Measurements from ENCODE around the gene FKBP1A. TPM values are rescaled to one million over a fixed set of nuclear protein-coding genes. Genes with fewer than 3 reads are reported as not detected.

Gene FKBP1A
- total and polyA plus RNA-seq, 2 of the 4 experiments (the other 2 are of a cell fraction), result 120 to 528 TPM

DNA sequence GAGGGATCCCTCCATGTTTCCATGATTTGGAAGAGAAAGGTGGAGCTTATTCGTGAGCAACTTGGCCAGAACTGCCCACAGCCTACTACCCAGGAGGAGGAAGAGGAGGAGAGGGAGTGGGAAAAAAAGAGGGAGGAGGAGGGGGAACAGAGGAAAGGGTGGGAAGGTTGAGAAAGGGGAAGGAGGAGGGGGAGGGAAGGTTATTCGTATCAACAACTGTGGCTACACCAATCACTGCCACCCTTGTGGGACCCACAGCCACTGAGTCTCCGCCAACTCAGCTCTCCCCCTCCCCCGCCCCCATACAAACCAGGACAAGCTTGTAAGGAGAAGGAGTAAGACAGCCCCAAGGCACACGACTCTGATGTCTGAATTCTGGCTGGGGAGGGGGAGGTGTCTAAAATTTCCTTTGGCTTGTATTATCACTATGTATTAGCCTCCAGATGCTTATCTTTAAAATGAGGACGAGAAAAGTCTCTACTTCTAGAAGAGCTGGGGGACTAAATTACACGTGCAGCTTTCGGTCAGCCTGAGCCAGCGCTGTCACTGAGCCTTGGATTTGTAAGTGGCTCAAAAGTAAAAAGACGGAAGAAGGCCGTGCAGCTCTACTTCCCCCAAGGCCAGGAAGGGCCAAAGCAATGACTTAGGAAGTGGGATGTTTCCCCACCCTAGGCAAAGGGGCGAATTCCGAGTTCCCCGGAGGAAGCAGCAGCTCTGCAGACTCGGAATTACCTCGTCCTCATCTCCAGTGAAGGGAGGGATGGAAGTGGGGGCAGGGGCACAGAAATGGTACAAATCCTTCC, 1.0 kb downstream of the FKBP1A start (continued):
- TF ChIP-seq, protein P1, sequence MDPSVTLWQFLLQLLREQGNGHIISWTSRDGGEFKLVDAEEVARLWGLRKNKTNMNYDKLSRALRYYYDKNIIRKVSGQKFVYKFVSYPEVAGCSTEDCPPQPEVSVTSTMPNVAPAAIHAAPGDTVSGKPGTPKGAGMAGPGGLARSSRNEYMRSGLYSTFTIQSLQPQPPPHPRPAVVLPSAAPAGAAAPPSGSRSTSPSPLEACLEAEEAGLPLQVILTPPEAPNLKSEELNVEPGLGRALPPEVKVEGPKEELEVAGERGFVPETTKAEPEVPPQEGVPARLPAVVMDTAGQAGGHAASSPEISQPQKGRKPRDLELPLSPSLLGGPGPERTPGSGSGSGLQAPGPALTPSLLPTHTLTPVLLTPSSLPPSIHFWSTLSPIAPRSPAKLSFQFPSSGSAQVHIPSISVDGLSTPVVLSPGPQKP (IDR thresholded peaks at IDR 0.05; ENCODE audit: borderline replicate concordance, low read depth, low read length), result no peak
